ENCODE results near the gene ID4.

- TF ChIP-seq EZH2 (IDR thresholded peaks at IDR 0.05; ENCODE audit: borderline replicate concordance, insufficient read depth, low read depth, low read length, poor library complexity, severe bottlenecking) (no peak), CTCF (IDR thresholded peaks at IDR 0.05) (no peak)
These were observed 15.8 kb downstream of the ID4 start for GRCh38 chr6:19852927-19853326.

Data from B cell (primary cell).